Astrocyte (in vitro differentiated cells and primary cell): ENCODE measurements around the gene USP34.

ENCODE experiments used
- EZH2 ChIP-seq: IDR thresholded peaks from 2 replicates; pipeline ENCODE4 v1.6.1; 2012; ENCODE audit warnings: mild to moderate bottlenecking, low read length, inconsistent platforms; ENCODE audit not compliant: insufficient read depth
- TF ChIP-seq, protein P1 (sequence below): IDR thresholded peaks from 2 replicates; pipeline ENCODE4 v1.5.1; 2011; ENCODE audit warnings: low read depth, mild to moderate bottlenecking, inconsistent platforms, low read length, moderate library complexity; ENCODE audit not compliant: insufficient read depth

DNA sequence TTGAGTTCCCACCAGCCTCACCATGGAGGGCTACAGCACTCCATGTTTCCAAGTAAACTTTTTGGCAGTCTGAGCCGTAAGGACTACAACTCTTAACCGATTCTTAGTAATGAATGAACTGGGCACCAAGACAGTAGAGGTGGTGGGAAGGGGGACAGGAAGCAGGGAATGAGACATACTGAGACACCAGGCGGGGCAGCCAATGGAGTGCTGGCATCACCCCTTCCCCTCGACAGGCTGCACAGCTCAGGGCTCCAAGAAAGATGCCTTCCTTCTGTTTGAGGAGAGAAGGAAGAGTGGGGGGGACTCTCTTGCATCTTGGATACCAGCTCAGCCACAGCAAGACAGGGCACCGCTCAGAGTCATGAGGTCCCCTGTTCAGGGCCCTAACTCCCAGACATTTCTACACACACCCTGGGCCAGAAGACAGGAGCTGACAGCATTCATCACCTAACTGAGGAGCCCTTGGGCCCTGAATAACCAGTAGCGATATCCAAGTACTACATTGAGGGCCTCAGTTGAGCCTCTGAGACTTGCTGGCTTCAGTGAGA is 45.2 kb downstream of the USP34 start:
- TF ChIP-seq, protein P1, sequence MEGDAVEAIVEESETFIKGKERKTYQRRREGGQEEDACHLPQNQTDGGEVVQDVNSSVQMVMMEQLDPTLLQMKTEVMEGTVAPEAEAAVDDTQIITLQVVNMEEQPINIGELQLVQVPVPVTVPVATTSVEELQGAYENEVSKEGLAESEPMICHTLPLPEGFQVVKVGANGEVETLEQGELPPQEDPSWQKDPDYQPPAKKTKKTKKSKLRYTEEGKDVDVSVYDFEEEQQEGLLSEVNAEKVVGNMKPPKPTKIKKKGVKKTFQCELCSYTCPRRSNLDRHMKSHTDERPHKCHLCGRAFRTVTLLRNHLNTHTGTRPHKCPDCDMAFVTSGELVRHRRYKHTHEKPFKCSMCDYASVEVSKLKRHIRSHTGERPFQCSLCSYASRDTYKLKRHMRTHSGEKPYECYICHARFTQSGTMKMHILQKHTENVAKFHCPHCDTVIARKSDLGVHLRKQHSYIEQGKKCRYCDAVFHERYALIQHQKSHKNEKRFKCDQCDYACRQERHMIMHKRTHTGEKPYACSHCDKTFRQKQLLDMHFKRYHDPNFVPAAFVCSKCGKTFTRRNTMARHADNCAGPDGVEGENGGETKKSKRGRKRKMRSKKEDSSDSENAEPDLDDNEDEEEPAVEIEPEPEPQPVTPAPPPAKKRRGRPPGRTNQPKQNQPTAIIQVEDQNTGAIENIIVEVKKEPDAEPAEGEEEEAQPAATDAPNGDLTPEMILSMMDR = no peak
- TF ChIP-seq EZH2 = no peak
